Thyroid gland (tissue), 4 donors: ENCODE data around the gene FKBP1B. TPM values are rescaled to one million over a fixed set of nuclear protein-coding genes. Genes with fewer than 3 reads are reported as not detected.
"Not testable (repeated sequence)": the region's sequence is repeated elsewhere in the genome, so short reads cannot be mapped to it uniquely, and the experiment has no call there.

ENCODE experiments used
- DNase-seq, 2 donors: peaks; one replicate each; pipeline ENCODE4 v3.0.0-alpha.2; 2019
- H3K27ac ChIP-seq, 3 donors: fragments of 200-600 bp; sonication (generic); 1 replicate in 2 of 3; 2 replicates in 1 of 3; pipeline ENCODE4 v1.5.1; 2016 to 2019; ENCODE audit warnings: mild to moderate bottlenecking in 1 of 3, moderate library complexity in 1 of 3
- H3K27me3 ChIP-seq: fragments of 200-600 bp; sonication (generic); one replicate; pipeline ENCODE4 v1.5.1; 2019
- H3K36me3 ChIP-seq, 2 donors: fragments of 200-600 bp; sonication (generic); one replicate each; pipeline ENCODE4 v1.5.1; 2016 to 2019
- H3K4me1 ChIP-seq, 2 donors: fragments of 200-600 bp; sonication (generic); one replicate each; pipeline ENCODE4 v1.5.1; 2017 to 2019
- H3K4me3 ChIP-seq, 3 donors: fragments of 200-600 bp; sonication (generic); replicated peaks in 1 of 3; 1 replicate in 2 of 3; 2 replicates in 1 of 3; pipeline ENCODE4 v1.5.1; 2016; ENCODE audit warnings: mild to moderate bottlenecking in 1 of 3
- H3K9me3 ChIP-seq: fragments of 200-600 bp; sonication (generic); one replicate; pipeline ENCODE4 v1.5.1; 2017
- POLR2A ChIP-seq, 2 donors: fragments of 450-650 bp; IDR thresholded peaks; one replicate each; pipeline ENCODE4 v1.6.1; 2017; ENCODE audit warnings: antibody characterized with exemption in 2 of 2, mild to moderate bottlenecking in 2 of 2, moderate library complexity in 1 of 2
- WGBS, 2 donors: methylation state at CpG; one replicate each; pipeline ENCODE4 v1.1.5; 2017; 5-methylcytosine and 5-hydroxymethylcytosine counted together
- intact Hi-C: fragments of 100-400 bp; cut with DNase I; formaldehyde crosslinking; loops from one replicate; pipeline ENCODE4 v1.15.1; 2023
- total RNA-seq, 4 donors: library from RNA; depleted of rRNA; stranded (reverse); fragments of >200 nt; gene quantifications; one replicate each; pipeline ENCODE4 v1.2.3, GENCODE V29; 2016
- TF ChIP-seq, protein P1 (sequence below), 6 experiments: fragments of 200-600 bp in 3 of 6; fragments of 450-650 bp in 3 of 6; sonication (generic) in 3 of 6; IDR thresholded peaks; one replicate each; pipeline ENCODE4 v1.5.1; 2016 to 2019; ENCODE audit warnings: antibody characterized with exemption in 6 of 6, mild to moderate bottlenecking in 2 of 6, inconsistent platforms in 1 of 6, moderate library complexity in 1 of 6

The FKBP1B gene
- total RNA-seq, 4 donors from 2014 or later, result 5.8 to 15.5 (median 6.4) TPM

DNA sequence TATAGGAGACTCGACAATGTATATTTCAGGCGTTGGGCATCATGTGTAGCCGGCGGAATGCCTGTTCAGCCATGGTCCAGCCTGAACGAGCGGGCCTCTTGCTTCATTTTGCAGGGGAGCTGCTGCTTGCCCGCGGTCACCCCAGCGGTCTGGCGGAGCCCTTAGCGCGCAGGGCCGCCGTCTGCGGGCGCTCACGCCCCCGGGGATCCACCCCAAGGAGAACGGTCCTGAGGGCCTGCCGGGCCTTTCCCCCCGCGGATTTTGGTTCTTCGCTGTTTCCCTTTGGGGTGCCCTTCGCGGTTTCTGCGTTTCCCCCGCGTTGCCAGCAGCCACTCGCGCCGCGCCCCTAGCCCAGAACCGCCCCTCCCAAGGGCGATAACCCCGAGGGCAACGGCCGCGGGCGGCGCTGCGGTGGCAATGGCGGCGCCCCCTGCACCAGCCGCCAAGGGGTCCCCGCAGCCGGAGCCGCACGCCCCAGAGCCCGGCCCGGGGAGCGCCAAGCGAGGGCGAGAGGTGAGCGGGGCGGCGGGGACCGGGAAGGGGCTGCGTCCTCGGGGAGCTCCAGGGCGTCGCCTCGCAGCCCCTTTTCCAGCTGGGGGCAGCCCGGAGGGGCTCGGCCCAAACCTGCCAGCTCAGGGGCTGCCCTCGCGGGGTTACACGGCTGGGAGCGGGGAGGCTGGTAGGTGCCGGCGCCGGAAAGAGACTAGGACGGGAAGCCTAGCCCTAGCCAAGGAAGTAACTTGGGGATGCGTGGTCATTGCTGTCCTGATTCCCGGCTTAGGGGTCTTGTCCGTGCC is 39.7 kb upstream of the FKBP1B start, which contains the start of gene MFSD2B:
TSS of gene MFSD2B (plus strand) at position 406 of the 797 bp plus-strand sequence. CDS start at position 418, 12 bp downstream.
- WGBS, 2 donors, result 3 to 10% methylated on average over 20 to 52 of the region's 75 CpGs

DNA sequence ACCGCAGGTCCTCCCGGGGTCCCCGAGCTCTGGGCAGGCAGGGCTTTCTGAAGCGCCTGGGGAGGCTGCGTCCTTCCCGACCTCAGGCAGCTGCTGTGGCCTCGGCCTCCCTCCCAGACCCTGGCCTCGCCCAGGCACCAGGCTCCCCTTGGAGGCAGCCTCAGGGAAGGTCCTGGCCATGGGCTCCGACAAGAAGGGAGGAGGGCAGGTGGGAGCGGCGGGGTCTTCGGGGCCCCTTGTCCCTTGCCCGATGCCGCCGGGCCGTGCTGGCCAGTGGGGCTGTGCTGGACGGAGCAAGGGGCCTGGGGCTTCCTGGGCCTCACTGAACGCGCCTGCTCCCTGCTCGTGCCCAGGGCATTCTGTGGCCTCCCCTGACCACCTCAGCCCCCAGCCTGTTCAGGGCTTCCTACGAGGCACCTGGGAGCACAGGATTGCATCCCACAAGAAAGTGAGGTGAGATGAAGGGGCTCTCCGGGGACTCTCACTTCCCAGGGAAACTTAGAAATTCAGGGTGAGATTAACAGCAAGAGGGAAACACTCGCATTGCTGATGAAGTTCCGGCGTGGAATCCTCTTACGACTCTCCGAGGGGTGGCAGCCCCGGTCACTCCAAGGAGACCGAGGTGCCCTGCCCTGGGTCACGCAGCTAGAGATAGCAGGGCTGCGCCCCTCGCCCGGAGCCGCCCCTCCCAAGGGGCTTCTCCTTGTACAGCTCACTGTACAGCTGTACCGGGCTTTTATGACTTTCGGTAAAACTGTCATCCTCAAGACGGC is 38.9 kb upstream of the FKBP1B start:
- 58 to 61% methylated on average over 10 to 29 of the region's 37 CpGs for WGBS, 2 donors
- Histone ChIP-seq H3K36me3 (no peaks in the 10 kb centered on the region), H3K27ac (no peak overlapping the region), H3K4me1 (peaks cover 4 to 9% of the 10 kb centered on the region in 2 donors), H3K9me3 (no peaks in the 10 kb centered on the region), H3K27me3 (peaks cover 13% of the 10 kb centered on the region), H3K4me3 (no peak overlapping the region)
- TF ChIP-seq, protein P1, sequence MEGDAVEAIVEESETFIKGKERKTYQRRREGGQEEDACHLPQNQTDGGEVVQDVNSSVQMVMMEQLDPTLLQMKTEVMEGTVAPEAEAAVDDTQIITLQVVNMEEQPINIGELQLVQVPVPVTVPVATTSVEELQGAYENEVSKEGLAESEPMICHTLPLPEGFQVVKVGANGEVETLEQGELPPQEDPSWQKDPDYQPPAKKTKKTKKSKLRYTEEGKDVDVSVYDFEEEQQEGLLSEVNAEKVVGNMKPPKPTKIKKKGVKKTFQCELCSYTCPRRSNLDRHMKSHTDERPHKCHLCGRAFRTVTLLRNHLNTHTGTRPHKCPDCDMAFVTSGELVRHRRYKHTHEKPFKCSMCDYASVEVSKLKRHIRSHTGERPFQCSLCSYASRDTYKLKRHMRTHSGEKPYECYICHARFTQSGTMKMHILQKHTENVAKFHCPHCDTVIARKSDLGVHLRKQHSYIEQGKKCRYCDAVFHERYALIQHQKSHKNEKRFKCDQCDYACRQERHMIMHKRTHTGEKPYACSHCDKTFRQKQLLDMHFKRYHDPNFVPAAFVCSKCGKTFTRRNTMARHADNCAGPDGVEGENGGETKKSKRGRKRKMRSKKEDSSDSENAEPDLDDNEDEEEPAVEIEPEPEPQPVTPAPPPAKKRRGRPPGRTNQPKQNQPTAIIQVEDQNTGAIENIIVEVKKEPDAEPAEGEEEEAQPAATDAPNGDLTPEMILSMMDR (IDR thresholded peaks at IDR 0.05), result no peak
- TF ChIP-seq POLR2A (IDR thresholded peaks at IDR 0.05), result no peak
- no peak for DNase-seq
- intact Hi-C loops, result no loop called here

More for the DNA sequence above, 39.7 kb upstream of the FKBP1B start, which contains the start of gene MFSD2B:
- intact Hi-C loops, result no loop called here
- no peak within 1 kb of the TSS for H3K27ac ChIP-seq
- peaks cover 4 to 9% of the 10 kb centered on the region in 2 donors for H3K4me1 ChIP-seq
- H3K27me3 ChIP-seq, result peaks cover 13% of the 10 kb centered on the region
- no peaks in the 10 kb centered on the region for H3K9me3 ChIP-seq
- peak in 1 of 2 donors; percentile 5 for DNase-seq
- H3K36me3 ChIP-seq, result no peaks in the 10 kb centered on the region
- peak within 1 kb of the TSS in 1 of 3 donors; percentile 14 for H3K4me3 ChIP-seq
- no peak for TF ChIP-seq POLR2A (IDR thresholded peaks at IDR 0.05)
- TF ChIP-seq, protein P1 (IDR thresholded peaks at IDR 0.05), result no peak

DNA sequence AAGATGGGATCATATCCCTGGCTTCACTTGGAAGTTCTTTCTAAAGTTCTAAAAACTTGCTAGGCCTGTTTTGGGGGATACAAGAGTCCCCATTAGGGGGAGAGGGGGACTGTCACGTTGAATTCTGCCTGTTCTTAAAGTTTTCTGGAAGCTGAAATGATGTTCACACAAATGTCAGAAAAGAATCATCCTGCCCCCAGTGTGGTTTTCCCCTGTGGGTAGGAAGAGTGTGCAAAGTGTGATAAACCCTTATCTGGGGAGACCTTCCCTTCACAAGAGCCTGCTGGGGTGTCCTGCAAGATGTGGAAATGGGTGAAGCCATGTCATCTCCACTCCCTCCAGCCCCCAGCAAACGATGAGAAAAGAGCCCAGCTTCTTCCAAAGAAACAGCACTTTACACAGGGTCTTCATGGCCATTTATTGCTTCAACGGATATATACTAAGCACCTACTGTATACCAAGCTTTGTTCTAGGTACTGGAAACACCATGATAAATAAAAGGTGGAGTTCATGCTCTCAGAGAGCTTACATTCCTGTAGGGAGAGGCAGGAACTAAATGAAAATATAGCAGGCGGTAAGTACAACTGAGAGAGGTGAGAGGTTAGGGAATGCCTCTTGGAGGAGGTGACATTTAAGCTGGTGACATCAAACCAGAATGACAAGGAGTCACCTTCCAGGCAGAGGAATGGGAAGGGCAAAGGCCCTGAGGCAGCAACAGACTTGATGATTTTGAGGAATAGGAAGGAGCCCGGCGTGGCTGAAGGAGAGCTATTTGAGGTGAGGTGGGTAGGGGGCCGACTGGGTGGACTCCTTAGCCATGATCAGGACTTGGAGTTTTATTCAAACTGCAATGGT is 38.1 kb upstream of the FKBP1B start:
- H3K36me3 ChIP-seq, result no peaks in the 10 kb centered on the region
- no peak for DNase-seq
- WGBS, 2 donors, result 84 to 86% methylated on average over 7 of the region's 7 CpGs
- H3K27me3 ChIP-seq, result peaks cover 13% of the 10 kb centered on the region
- no peak overlapping the region for H3K27ac ChIP-seq
- TF ChIP-seq, protein P1 (IDR thresholded peaks at IDR 0.05), result no peak
- TF ChIP-seq POLR2A (IDR thresholded peaks at IDR 0.05), result no peak
- H3K4me3 ChIP-seq, result no peak overlapping the region
- no peaks in the 10 kb centered on the region for H3K9me3 ChIP-seq
- peaks cover 4 to 9% of the 10 kb centered on the region in 2 donors for H3K4me1 ChIP-seq
- intact Hi-C loops, result no loop called here

DNA sequence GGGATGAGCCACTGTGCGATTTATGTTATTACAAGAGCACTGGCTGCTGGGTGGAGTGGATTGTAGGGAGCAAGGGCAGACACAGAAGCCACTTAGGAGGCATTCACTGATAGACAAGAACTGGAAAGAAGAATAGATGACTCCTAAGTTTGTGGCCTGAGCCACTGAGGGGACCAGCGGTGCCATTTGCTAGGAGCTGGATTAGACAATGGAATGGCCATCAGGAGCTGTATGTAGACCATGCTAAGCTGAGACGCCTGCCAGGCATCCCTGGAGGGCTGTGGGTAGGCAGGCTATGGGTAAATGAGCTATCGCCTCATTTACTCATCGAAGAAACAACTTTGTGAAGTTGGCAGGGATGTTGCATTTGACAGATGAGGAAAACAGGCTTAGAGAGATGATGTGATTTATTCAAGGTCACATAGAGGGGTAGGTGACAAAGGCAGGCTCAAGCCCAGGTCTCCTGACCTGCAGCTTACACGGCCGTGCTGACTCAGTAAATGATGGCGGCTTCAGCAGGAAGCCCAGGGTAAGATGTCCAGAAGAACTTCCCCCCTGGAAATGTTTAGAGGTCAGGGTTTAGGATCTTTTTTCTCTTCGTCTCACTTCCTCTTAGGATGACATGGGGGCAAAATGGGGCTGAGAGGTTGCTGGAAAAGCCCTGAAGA is 36.9 kb upstream of the FKBP1B start:
- 76 to 79% methylated on average over 9 of the region's 9 CpGs for WGBS, 2 donors
- intact Hi-C loops, result no loop called here

DNA sequence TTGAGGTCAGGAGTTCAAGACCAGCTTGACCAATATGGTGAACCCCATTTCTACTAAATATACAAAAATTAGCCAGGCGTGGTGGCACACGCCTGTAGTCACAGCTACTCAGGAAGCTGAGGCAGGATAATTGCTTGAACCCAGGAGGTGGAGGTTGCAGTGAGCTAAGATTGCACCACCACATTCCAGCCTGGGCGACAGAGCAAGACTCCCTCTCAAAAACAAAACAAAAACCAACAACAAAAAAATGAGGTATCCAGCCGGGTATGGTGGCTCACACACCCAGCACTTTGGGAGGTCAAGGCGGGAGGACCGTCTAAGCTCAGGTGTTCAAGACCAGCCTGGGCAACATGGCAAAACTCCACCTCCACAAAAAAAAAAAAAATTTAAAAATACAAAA is 34.6 kb upstream of the FKBP1B start:
- H3K27ac ChIP-seq, H3K9me3 ChIP-seq, H3K4me3 ChIP-seq, DNase-seq, H3K27me3 ChIP-seq, H3K4me1 ChIP-seq, intact Hi-C loops, H3K36me3 ChIP-seq: not testable (repeated sequence)
- 80 to 86% methylated on average over 6 of the region's 6 CpGs for WGBS, 2 donors

More for the DNA sequence above, 36.9 kb upstream of the FKBP1B start:
- Histone ChIP-seq H3K36me3 (no peaks in the 10 kb centered on the region), H3K27ac (no peak overlapping the region), H3K27me3 (peaks cover 13% of the 10 kb centered on the region), H3K4me1 (peaks cover 4 to 9% of the 10 kb centered on the region in 2 donors), H3K4me3 (no peak overlapping the region), H3K9me3 (no peaks in the 10 kb centered on the region)
- no peak for TF ChIP-seq POLR2A (IDR thresholded peaks at IDR 0.05)
- TF ChIP-seq, protein P1 (IDR thresholded peaks at IDR 0.05), result no peak
- DNase-seq, result no peak
